ENCODE measurements around the gene TRIML2. TPM values are rescaled to one million over a fixed set of nuclear protein-coding genes. Genes with fewer than 3 reads are reported as not detected.

The TRIML2 gene
- total and polyA plus RNA-seq, 8 donors: not detected

DNA sequence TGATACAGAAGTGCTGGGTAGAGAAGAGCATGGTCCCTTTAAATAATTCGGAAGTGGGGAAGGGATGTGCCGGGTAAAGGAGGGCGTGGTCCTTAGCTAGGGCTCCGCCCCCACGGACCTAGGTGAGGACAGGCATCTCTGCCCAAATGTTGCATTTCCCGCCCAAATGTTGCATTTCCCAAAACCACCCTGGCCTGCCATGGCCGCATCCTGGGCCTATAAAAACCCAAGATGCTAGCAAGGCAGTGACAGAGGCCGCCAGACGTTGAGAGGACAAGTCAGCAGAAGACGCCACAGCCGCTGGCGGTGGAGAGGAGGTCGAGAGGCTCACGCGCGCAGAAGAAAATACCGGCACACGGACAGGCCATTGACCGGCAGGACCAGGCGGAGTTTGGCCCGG is 67.7 kb downstream of the TRIML2 start:
- WGBS, 5 donors: 76 to 93% (median 82%) methylated on average over 20 to 21 of the region's 21 CpGs
- intact Hi-C loops (cut with DNase I; ENCODE audit: low total_unique reads): no loop called here
- Histone ChIP-seq H3K4me1 (no peaks in the 10 kb centered on the region), H3K4me3 (no peak overlapping the region), H3K27ac (no peak overlapping the region), H3K9me3 (peaks cover 0 to 15% (median 13%) of the 10 kb centered on the region in 4 donors), H3K36me3 (no peaks in the 10 kb centered on the region), H3K27me3 (no peaks in the 10 kb centered on the region)
- no peak for TF ChIP-seq POLR2AphosphoS5 (IDR thresholded peaks at IDR 0.05)
- no peak for TF ChIP-seq CTCF (IDR thresholded peaks at IDR 0.05)
- TF ChIP-seq POLR2A (IDR thresholded peaks at IDR 0.05): no peak
- TF ChIP-seq EP300 (IDR thresholded peaks at IDR 0.05): no peak
- DNase-seq: no peak

Small RNA genes lying within 50 kb of the gene (small RNA-seq; reads per million reads assigned to genes)
- 0 reads per million in 4 donors for gene RNU6-173P

Other genes with a start within 250 kb of the TRIML2 start
- under 1 TPM in 1 of 5 donors, not detected in 4; 0.37 TPM for gene ZFP42, start 113.8 kb downstream of the TRIML2 start, total RNA-seq
- not detected for gene ZFP42, start 113.8 kb downstream of the TRIML2 start, polyA plus RNA-seq
- not detected for gene TRIML1, start 29.8 kb upstream of the TRIML2 start, total RNA-seq
- gene TRIML1, start 29.8 kb upstream of the TRIML2 start, polyA plus RNA-seq: not detected